Type B pancreatic cell (in vitro differentiated cells): ENCODE data around the gene NPR1. TPM values are rescaled to one million over a fixed set of nuclear protein-coding genes. Genes with fewer than 3 reads are reported as not detected.

ENCODE experiments used
- DNase-seq: peaks from one replicate; pipeline ENCODE4 v3.0.0; 2021; ENCODE audit warnings: mixed read lengths; ENCODE audit not compliant: unreplicated experiment; ENCODE audit errors: extremely low spot score
- H3K27ac Mint-ChIP-seq: 2 replicates; pipeline ENCODE4 v1.8.0; 2021; ENCODE audit warnings: mild to moderate bottlenecking, mixed read lengths
- H3K27me3 Mint-ChIP-seq: 2 replicates; pipeline ENCODE4 v1.8.0; 2021; ENCODE audit warnings: mixed read lengths
- H3K36me3 Mint-ChIP-seq: 2 replicates; pipeline ENCODE4 v1.8.0; 2021; ENCODE audit warnings: mixed read lengths
- H3K4me1 Mint-ChIP-seq: one replicate; pipeline ENCODE4 v1.8.0; 2021; ENCODE audit warnings: mixed read lengths; ENCODE audit not compliant: unreplicated experiment
- H3K4me3 Mint-ChIP-seq: 2 replicates; pipeline ENCODE4 v1.8.0; 2021; ENCODE audit warnings: mild to moderate bottlenecking, mixed read lengths
- H3K9me3 Mint-ChIP-seq: 2 replicates; pipeline ENCODE4 v1.8.0; 2021; ENCODE audit warnings: mixed read lengths
- CTCF ChIP-seq: fragments of 200-600 bp; sonication (generic); conservative IDR thresholded peaks from 2 replicates; pipeline ENCODE4 v1.5.0; 2021; ENCODE audit warnings: antibody characterized with exemption, mild to moderate bottlenecking
- total RNA-seq: library from RNA; stranded (reverse); gene quantifications from 2 replicates; pipeline ENCODE4 v1.2.1, GENCODE V29; 2021; ENCODE audit warnings: low replicate concordance

The NPR1 gene
- total RNA-seq, 1 donor from 2014 or later: 2.4 TPM

GRCh38 chr1:153693466-153693865 lies 15.0 kb downstream of the NPR1 start:
- no peak overlapping the region for H3K4me3 Mint-ChIP-seq
- H3K27ac Mint-ChIP-seq: no peak overlapping the region
- peaks cover 19% of the 10 kb centered on the region for H3K4me1 Mint-ChIP-seq
- DNase-seq: no peak
- H3K36me3 Mint-ChIP-seq: no peaks in the 10 kb centered on the region
- TF ChIP-seq CTCF: no peak
- no peaks in the 10 kb centered on the region for H3K9me3 Mint-ChIP-seq
- H3K27me3 Mint-ChIP-seq: peaks cover 3% of the 10 kb centered on the region

GRCh38 chr1:153696741-153697140 lies 18.3 kb downstream of the NPR1 start:
- H3K27me3 Mint-ChIP-seq: no peaks in the 10 kb centered on the region
- H3K27ac Mint-ChIP-seq: peak overlapping the region; percentile 55
- H3K4me3 Mint-ChIP-seq: no peak overlapping the region
- no peaks in the 10 kb centered on the region for H3K36me3 Mint-ChIP-seq
- H3K4me1 Mint-ChIP-seq: peaks cover 17% of the 10 kb centered on the region
- DNase-seq: no peak
- no peaks in the 10 kb centered on the region for H3K9me3 Mint-ChIP-seq
- no peak for TF ChIP-seq CTCF

- no peak for TF ChIP-seq CTCF
- H3K27ac Mint-ChIP-seq: peak overlapping the region; percentile 55
- H3K4me1 Mint-ChIP-seq: peaks cover 13% of the 10 kb centered on the region
- H3K4me3 Mint-ChIP-seq: peak overlapping the region; percentile 46
- H3K36me3 Mint-ChIP-seq: no peaks in the 10 kb centered on the region
- H3K9me3 Mint-ChIP-seq: no peaks in the 10 kb centered on the region
- no peaks in the 10 kb centered on the region for H3K27me3 Mint-ChIP-seq
- no peak for DNase-seq
Measured at GRCh38 chr1:153697191-153698019, 18.9 kb downstream of the NPR1 start.

GRCh38 chr1:153698020-153698922 lies 19.8 kb downstream of the NPR1 start:
- Mint-ChIP-seq H3K27ac (peak overlapping the region; percentile 55), H3K27me3 (no peaks in the 10 kb centered on the region), H3K36me3 (no peaks in the 10 kb centered on the region), H3K9me3 (no peaks in the 10 kb centered on the region), H3K4me3 (peak overlapping the region; percentile 46), H3K4me1 (peaks cover 13% of the 10 kb centered on the region)
- DNase-seq: no peak
- TF ChIP-seq CTCF: no peak

GRCh38 chr1:153698923-153699714 lies 20.6 kb downstream of the NPR1 start:
- Mint-ChIP-seq H3K9me3 (no peaks in the 10 kb centered on the region), H3K36me3 (no peaks in the 10 kb centered on the region), H3K4me1 (peaks cover 13% of the 10 kb centered on the region), H3K4me3 (no peak overlapping the region), H3K27ac (no peak overlapping the region), H3K27me3 (no peaks in the 10 kb centered on the region)
- no peak for TF ChIP-seq CTCF
- no peak for DNase-seq
